Left ventricle myocardium inferior (tissue), 1 donor: ENCODE data around the gene ATF7. TPM values are rescaled to one million over a fixed set of nuclear protein-coding genes. Genes with fewer than 3 reads are reported as not detected.

Experiments used
- DNase-seq: peaks from one replicate; pipeline ENCODE4 v3.0.0-alpha.2; 2020
- H3K27ac ChIP-seq: fragments of 200-600 bp; replicated peaks from 2 replicates; pipeline ENCODE4 v1.8.0; 2021
- H3K27me3 ChIP-seq: fragments of 200-600 bp; 2 replicates; pipeline ENCODE4 v1.8.0; 2021; ENCODE audit warnings: low read depth
- H3K36me3 ChIP-seq: fragments of 200-600 bp; 2 replicates; pipeline ENCODE4 v1.8.0; 2021
- H3K4me1 ChIP-seq: fragments of 200-600 bp; 2 replicates; pipeline ENCODE4 v1.8.0; 2021
- H3K4me3 ChIP-seq: fragments of 200-600 bp; 2 replicates; pipeline ENCODE4 v1.8.0; 2021; ENCODE audit warnings: mild to moderate bottlenecking, moderate library complexity
- H3K9me3 ChIP-seq: fragments of 200-600 bp; replicated peaks from 2 replicates; pipeline ENCODE4 v1.8.0; 2021
- CTCF ChIP-seq: fragments of 200-600 bp; IDR thresholded peaks from 2 replicates; pipeline ENCODE4 v1.8.0; 2021; ENCODE audit warnings: antibody characterized with exemption, mild to moderate bottlenecking, borderline replicate concordance
- intact Hi-C: fragments of 100-400 bp; cut with micrococcal nuclease; formaldehyde crosslinking; loops from one replicate; pipeline ENCODE4 v1.11.0; 2022
- total RNA-seq: library from RNA; stranded (reverse); fragmentation: NEBNext Ultra II Directional; extraction: Animal tissue kit (Norgen Biotek cat#: 25700); gene quantifications from one replicate; pipeline ENCODE4 v1.2.1, GENCODE V29; 2021
- donor health status: DM: no; HTN: yes; CAD: no; lungs with severe emphysema.

Gene ATF7
- total RNA-seq, 1 donor from 2014 or later, result 29.8 TPM

GRCh38 chr12:53513712-53514410, 112.3 kb downstream of the ATF7 start:
- intact Hi-C loops, result no loop called here
- Histone ChIP-seq H3K36me3 (peaks cover 90% of the 10 kb centered on the region), H3K4me1 (peaks cover 3% of the 10 kb centered on the region), H3K9me3 (no peaks in the 10 kb centered on the region), H3K27me3 (no peaks in the 10 kb centered on the region), H3K27ac (no peak overlapping the region), H3K4me3 (no peak overlapping the region)
- TF ChIP-seq CTCF, result no peak
- DNase-seq, result no peak

- H3K4me1 ChIP-seq, result peaks cover 11% of the 10 kb centered on the region
- H3K27me3 ChIP-seq, result no peaks in the 10 kb centered on the region
- H3K36me3 ChIP-seq, result peaks cover 76% of the 10 kb centered on the region
- H3K27ac ChIP-seq, result no peak overlapping the region
- DNase-seq, result no peak
- no peak overlapping the region for H3K4me3 ChIP-seq
- no peak for TF ChIP-seq CTCF
- intact Hi-C loops, result no loop called here
- no peaks in the 10 kb centered on the region for H3K9me3 ChIP-seq
These were observed 115.9 kb downstream of the ATF7 start for GRCh38 chr12:53510181-53510812.

DNA sequence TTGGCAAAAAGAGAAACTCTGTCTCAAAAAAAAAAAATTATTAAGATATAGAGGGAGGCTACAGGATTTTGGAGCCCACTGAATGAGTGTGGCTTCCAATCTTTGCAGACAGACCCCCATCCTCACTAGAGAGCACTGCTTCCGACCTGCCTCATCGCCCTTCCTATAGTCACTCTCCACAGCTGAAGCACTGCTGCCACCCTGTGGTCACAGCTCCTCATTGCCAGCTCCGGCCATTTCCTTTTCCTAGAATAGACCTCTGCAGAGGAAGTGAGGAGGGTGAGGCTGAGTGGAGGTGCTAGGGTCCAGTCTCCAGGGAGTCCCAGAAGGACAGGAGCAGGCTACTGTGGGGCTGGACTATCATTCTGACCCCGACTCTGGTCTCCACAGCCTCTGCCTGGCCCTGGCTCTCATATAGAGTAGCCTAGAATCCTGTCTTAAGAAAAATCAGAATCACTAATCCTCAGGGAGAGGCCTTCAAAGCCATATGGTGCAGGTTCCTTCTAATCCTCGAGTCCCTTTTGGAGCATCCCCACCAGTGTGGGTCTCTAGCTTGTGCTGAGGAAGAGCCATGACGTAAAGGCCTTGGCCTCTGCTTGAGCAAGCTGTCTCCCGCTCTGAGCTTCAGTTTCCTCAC, 117.5 kb downstream of the ATF7 start:
- intact Hi-C loops, result loop anchor here (2.0 kb wide), 1 partner anchor 156 kb away; no protein-coding TSS in a partner anchor
- Histone ChIP-seq H3K9me3 (no peaks in the 10 kb centered on the region), H3K36me3 (peaks cover 73% of the 10 kb centered on the region), H3K27me3 (no peaks in the 10 kb centered on the region), H3K4me1 (peaks cover 12% of the 10 kb centered on the region), H3K27ac (peak overlapping the region; percentile 72), H3K4me3 (no peak overlapping the region)
- peak; percentile 82 for DNase-seq
- peak; percentile 96 for TF ChIP-seq CTCF

- Histone ChIP-seq H3K36me3 (peaks cover 62% of the 10 kb centered on the region), H3K9me3 (no peaks in the 10 kb centered on the region), H3K4me1 (peaks cover 23% of the 10 kb centered on the region), H3K27ac (no peak overlapping the region), H3K27me3 (no peaks in the 10 kb centered on the region), H3K4me3 (no peak overlapping the region)
- no peak for TF ChIP-seq CTCF
- DNase-seq, result no peak
- intact Hi-C loops, result no loop called here
These were observed 118.6 kb downstream of the ATF7 start for GRCh38 chr12:53507603-53507885.

GRCh38 chr12:53506881-53507602, 119.1 kb downstream of the ATF7 start, which contains the start of gene NPFF:
TSS of gene NPFF (minus strand) at chr12:53507484. CDS start at chr12:53507474, 10 bp downstream.
- Histone ChIP-seq H3K27ac (peak within 1 kb of the TSS; percentile 72), H3K36me3 (peaks cover 57% of the 10 kb centered on the region), H3K27me3 (no peaks in the 10 kb centered on the region), H3K9me3 (no peaks in the 10 kb centered on the region), H3K4me3 (no peak within 1 kb of the TSS), H3K4me1 (peaks cover 28% of the 10 kb centered on the region)
- no peak for TF ChIP-seq CTCF
- intact Hi-C loops, result no loop called here
- no peak for DNase-seq
